H9 (cell line): ENCODE data around the gene ATN1. TPM values are rescaled to one million over a fixed set of nuclear protein-coding genes. Genes with fewer than 3 reads are reported as not detected.

Experiments used
- DNase-seq: peaks from one replicate; pipeline ENCODE4 v3.0.0-alpha.2; 2017
- H2AFZ ChIP-seq: one replicate; pipeline ENCODE4 v1.6.1; 2013; ENCODE audit warnings: mild to moderate bottlenecking, low read length, control low read depth, moderate library complexity
- H2AK5ac ChIP-seq: 2 replicates; pipeline ENCODE4 v1.6.1; 2013; ENCODE audit warnings: low read length, control low read depth, mixed read lengths; ENCODE audit not compliant: insufficient read length
- H2BK120ac ChIP-seq: one replicate; pipeline ENCODE4 v1.6.1; 2013; ENCODE audit warnings: low read depth, mild to moderate bottlenecking, low read length, control low read depth, inconsistent platforms; ENCODE audit not compliant: poor library complexity, severe bottlenecking
- H2BK12ac ChIP-seq: 2 replicates; pipeline ENCODE4 v1.6.1; 2013; ENCODE audit warnings: low read length, control low read depth, mixed read lengths, low read depth; ENCODE audit not compliant: insufficient read length
- H2BK15ac ChIP-seq: 2 replicates; pipeline ENCODE4 v1.6.1; 2013; ENCODE audit warnings: low read depth, low read length, control low read depth
- H2BK20ac ChIP-seq: one replicate; pipeline ENCODE4 v1.6.1; 2013; ENCODE audit warnings: low read depth, mild to moderate bottlenecking, low read length, control low read depth, inconsistent platforms; ENCODE audit not compliant: poor library complexity, severe bottlenecking
- H2BK5ac ChIP-seq: 2 replicates; pipeline ENCODE4 v1.6.1; 2013; ENCODE audit warnings: low read length, control low read depth, mixed read lengths; ENCODE audit not compliant: insufficient read length
- H3K14ac ChIP-seq: 2 replicates; pipeline ENCODE4 v1.6.1; 2013; ENCODE audit warnings: low read length, control low read depth; ENCODE audit not compliant: insufficient read depth
- H3K18ac ChIP-seq: 2 replicates; pipeline ENCODE4 v1.6.1; 2013; ENCODE audit warnings: low read depth, mild to moderate bottlenecking, mixed read lengths, low read length, control low read depth; ENCODE audit not compliant: insufficient read length
- H3K23ac ChIP-seq: 2 replicates; pipeline ENCODE4 v1.6.1; 2013; ENCODE audit warnings: low read length, control low read depth, mixed read lengths, low read depth; ENCODE audit not compliant: insufficient read length
- H3K23me2 ChIP-seq: 2 replicates; pipeline ENCODE4 v1.6.1; 2013; ENCODE audit warnings: low read depth, mild to moderate bottlenecking, mixed read lengths, low read length, control low read depth; ENCODE audit not compliant: insufficient read length, poor library complexity, severe bottlenecking
- H3K27ac ChIP-seq: 2 replicates; pipeline ENCODE4 v1.5.1; 2013; ENCODE audit warnings: low read length, control low read depth, mixed read lengths, low read depth; ENCODE audit not compliant: insufficient read length
- H3K27me3 ChIP-seq: 2 replicates; pipeline ENCODE4 v1.6.1; 2013; ENCODE audit warnings: low read length, control low read depth, inconsistent platforms; ENCODE audit not compliant: insufficient read depth
- H3K4ac ChIP-seq: 2 replicates; pipeline ENCODE4 v1.6.1; 2013; ENCODE audit warnings: low read depth, mild to moderate bottlenecking, control low read depth, inconsistent platforms, low read length, moderate library complexity
- H3K4me1 ChIP-seq: 2 replicates; pipeline ENCODE4 v1.6.1; 2013; ENCODE audit warnings: low read length, control low read depth, inconsistent platforms; ENCODE audit not compliant: insufficient read depth
- H3K4me2 ChIP-seq: 2 replicates; pipeline ENCODE4 v1.6.1; 2013; ENCODE audit warnings: low read length, control low read depth, mixed read lengths; ENCODE audit not compliant: insufficient read length, insufficient read depth
- H3K56ac ChIP-seq: 2 replicates; pipeline ENCODE4 v1.6.1; 2013; ENCODE audit warnings: low read depth, mild to moderate bottlenecking, mixed read lengths, low read length, control low read depth; ENCODE audit not compliant: insufficient read length
- H3K79me1 ChIP-seq: 2 replicates; pipeline ENCODE4 v1.6.1; 2013; ENCODE audit warnings: low read depth, mild to moderate bottlenecking, moderate library complexity, low read length, control low read depth, inconsistent platforms; ENCODE audit not compliant: insufficient read depth, poor library complexity, severe bottlenecking
- H3K79me2 ChIP-seq: 2 replicates; pipeline ENCODE4 v1.6.1; 2013; ENCODE audit warnings: low read length, control low read depth, inconsistent platforms; ENCODE audit not compliant: insufficient read depth
- H3K9ac ChIP-seq: 2 replicates; pipeline ENCODE4 v1.6.1; 2013; ENCODE audit warnings: low read length, control low read depth, mixed read lengths; ENCODE audit not compliant: insufficient read length; ENCODE audit errors: extremely low read depth
- H3K9me3 ChIP-seq: one replicate; pipeline ENCODE4 v1.6.1; 2013; ENCODE audit warnings: low read depth, low read length, inconsistent platforms; ENCODE audit not compliant: control insufficient read depth
- H3T11ph ChIP-seq: one replicate; pipeline ENCODE4 v1.6.1; 2013; ENCODE audit warnings: mild to moderate bottlenecking, low read length, control low read depth, inconsistent platforms
- H4K20me1 ChIP-seq: one replicate; pipeline ENCODE4 v1.6.1; 2013; ENCODE audit not compliant: control insufficient read depth, insufficient read length, insufficient read depth
- H4K5ac ChIP-seq: 2 replicates; pipeline ENCODE4 v1.6.1; 2013; ENCODE audit warnings: low read depth, mild to moderate bottlenecking, mixed read lengths, low read length, control low read depth; ENCODE audit not compliant: insufficient read length
- H4K8ac ChIP-seq: replicated peaks from 2 replicates; pipeline ENCODE4 v1.6.1; 2013; ENCODE audit warnings: low read length, control low read depth, mixed read lengths, low read depth; ENCODE audit not compliant: insufficient read length
- H4K91ac ChIP-seq: 2 replicates; pipeline ENCODE4 v1.6.1; 2013; ENCODE audit warnings: low read depth, mild to moderate bottlenecking, moderate library complexity, mixed read lengths, low read length, control low read depth; ENCODE audit not compliant: insufficient read length
- H3K27ac Mint-ChIP-seq, 3 experiments: 2 replicates in 2 of 3; 3 replicates in 1 of 3; pipeline ENCODE4 v1.8.0; 2020 to 2021; ENCODE audit warnings: mixed read lengths in 3 of 3, mild to moderate bottlenecking in 1 of 3, moderate library complexity in 1 of 3
- H3K27me3 Mint-ChIP-seq: 2 replicates; pipeline ENCODE4 v1.8.0; 2021; ENCODE audit warnings: low read depth, mild to moderate bottlenecking, moderate library complexity, mixed read lengths
- H3K36me3 Mint-ChIP-seq, 3 experiments: 2 replicates in 2 of 3; 3 replicates in 1 of 3; pipeline ENCODE4 v1.8.0; 2020 to 2021; ENCODE audit warnings: low read depth in 3 of 3, mixed read lengths in 3 of 3; ENCODE audit not compliant: insufficient read depth in 1 of 3
- H3K4me1 Mint-ChIP-seq, 2 experiments: 2 replicates each; pipeline ENCODE4 v1.8.0; 2020; ENCODE audit warnings: mixed read lengths in 2 of 2
- H3K4me3 Mint-ChIP-seq, 2 experiments: 2 replicates in 1 of 2; 3 replicates in 1 of 2; pipeline ENCODE4 v1.8.0; 2020 to 2021; ENCODE audit warnings: mild to moderate bottlenecking in 2 of 2, mixed read lengths in 2 of 2, moderate library complexity in 1 of 2
- H3K9me3 Mint-ChIP-seq, 2 experiments: 2 replicates in 1 of 2; 3 replicates in 1 of 2; pipeline ENCODE4 v1.8.0; 2020; ENCODE audit warnings: mild to moderate bottlenecking in 2 of 2, mixed read lengths in 2 of 2, moderate library complexity in 1 of 2
- CTCF ChIP-seq: fragments of 200-600 bp; sonication (generic); conservative IDR thresholded peaks from 3 replicates; pipeline ENCODE4 v1.8.0; 2021; ENCODE audit warnings: antibody characterized with exemption, mild to moderate bottlenecking
- WGBS: extraction: QIAGEN DNeasy Blood & Tissue Kit; methylation state at CpG from one replicate; pipeline ENCODE4 v1.1.7; 2013; ENCODE audit warnings: missing lambda C conversion rate, low lambda C conversion rate, mixed read lengths; ENCODE audit not compliant: insufficient read length; ENCODE audit errors: extremely low coverage; 5-methylcytosine and 5-hydroxymethylcytosine counted together
- total RNA-seq: library from RNA; stranded (reverse); gene quantifications from 2 replicates; pipeline ENCODE4 v1.2.1, GENCODE V29; 2021

Gene ATN1
- total RNA-seq, 1 experiment from 2014 or later = 103 TPM

GRCh38 chr12:6899837-6900519 is 27.8 kb upstream of the ATN1 start:
- Histone ChIP-seq H3K27ac (no peak overlapping the region), H3K4ac (no peak overlapping the region; the same call in 1 of the 2 replicates), H2BK12ac (peak overlapping the region; percentile 28), H3K56ac (no peak overlapping the region), H3K18ac (peak overlapping the region; percentile 45), H2BK5ac (no peak overlapping the region), H2AFZ (no peak overlapping the region), H3K4me1 (peaks cover 2% of the 10 kb centered on the region; the same call in 1 of the 2 replicates), H3K23ac (no peak overlapping the region), H4K20me1 (peaks cover 2% of the 10 kb centered on the region), H3K14ac (peak overlapping the region; percentile 77; the same call in 1 of the 2 replicates), H2AK5ac (no peak overlapping the region), H4K8ac (no peak overlapping the region), H4K91ac (no peak overlapping the region), H3K9me3 (no peaks in the 10 kb centered on the region), H3K79me1 (no peaks in the 10 kb centered on the region), H2BK15ac (no peak overlapping the region), H3K79me2 (no peaks in the 10 kb centered on the region), H3K4me2 (no peak overlapping the region), H3K27me3 (no peaks in the 10 kb centered on the region), H2BK20ac (peak overlapping the region; percentile 93), H3K9ac (no peak overlapping the region), H3K23me2 (peaks cover 2% of the 10 kb centered on the region), H4K5ac (no peak overlapping the region), H3T11ph (peak overlapping the region; percentile 47), H2BK120ac (peak overlapping the region; percentile 14)
- no peak overlapping the region for H3K27ac Mint-ChIP-seq
- no peak for TF ChIP-seq CTCF
- DNase-seq = peak; percentile 63
- H3K4me3 Mint-ChIP-seq = no peak overlapping the region
- H3K4me1 Mint-ChIP-seq = peaks cover 4 to 14% of the 10 kb centered on the region in 2 experiments
- no peaks in the 10 kb centered on the region for H3K9me3 Mint-ChIP-seq
- WGBS = no CpG with 5 or more reads among the region's 10 CpGs
- H3K36me3 Mint-ChIP-seq = no peaks in the 10 kb centered on the region
- H3K27me3 Mint-ChIP-seq = no peaks in the 10 kb centered on the region; the same call in 1 of the 2 replicates
